GM13977 (cell line): Measurements from ENCODE around the gene VPS18.

Source experiments
- DNase-seq: peaks from one replicate; pipeline ENCODE4 v3.0.0; 2012; ENCODE audit warnings: low spot score
- CTCF ChIP-seq: IDR thresholded peaks from 2 replicates; pipeline ENCODE4 v1.5.1; 2012; ENCODE audit warnings: mild to moderate bottlenecking, control low read depth; ENCODE audit not compliant: insufficient read depth; ENCODE audit errors: extremely low read depth, missing control alignments
- in situ Hi-C: fragments of 300-500 bp; cut with MboI; formaldehyde crosslinking; loops from one replicate; pipeline ENCODE4 v1.12.0; 2022; ENCODE audit warnings: low sequenced_read_pairs, low pct_unique_long_range_greater_than_20kb, mixed read lengths, inconsistent platforms; ENCODE audit not compliant: unreplicated experiment

VPS18 gene

GRCh38 chr15:40900256-40901052, 6.2 kb downstream of the VPS18 start:
- no peak for TF ChIP-seq CTCF
- in situ Hi-C loops, result no loop called here
- DNase-seq, result no peak

GRCh38 chr15:40901053-40901443, 6.8 kb downstream of the VPS18 start:
- TF ChIP-seq CTCF, result no peak
- no peak for DNase-seq
- in situ Hi-C loops, result no loop called here

- in situ Hi-C loops, result no loop called here
- no peak for DNase-seq
- TF ChIP-seq CTCF, result no peak
These were observed 8.6 kb downstream of the VPS18 start for GRCh38 chr15:40902605-40903561.

GRCh38 chr15:40904552-40905201, 10.4 kb downstream of the VPS18 start:
- DNase-seq, result no peak
- TF ChIP-seq CTCF, result no peak
- in situ Hi-C loops, result no loop called here

GRCh38 chr15:40906091-40906990, 12.1 kb downstream of the VPS18 start:
- TF ChIP-seq CTCF, result peak; percentile 91
- in situ Hi-C loops, result no loop called here
- peak; percentile 83 for DNase-seq
